HCT116 (cell line): ENCODE data around the gene TADA2B. TPM values are rescaled to one million over a fixed set of nuclear protein-coding genes. Genes with fewer than 3 reads are reported as not detected.

Source experiments
- ATAC-seq: fragments of 200-7000 bp; cut with Tn5 transposase; 2 replicates; pipeline ENCODE4 v1.9.1; 2020; ENCODE audit warnings: mild to moderate bottlenecking, moderate library complexity
- BruUV-seq: library from RNA; stranded (reverse); fragments of 400-500 nt; replicated peaks from 2 replicates; lab custom pipeline; 2021; lab: Mats Ljungman, UMichigan
- CTCF ChIA-PET: fragments of 300-600 bp; sonication (Branson Sonifier 250); formaldehyde crosslinking; loops from one replicate; lab custom pipeline; 2021; ENCODE audit warnings: antibody characterized with exemption; lab: Charles Lee
- POLR2A ChIA-PET: fragments of 300-600, 350-600 bp; sonication (Branson Sonifier 250); formaldehyde crosslinking; loops from one replicate; lab custom pipeline; 2021; ENCODE audit warnings: antibody characterized with exemption; lab: Charles Lee
- RAD21 ChIA-PET, 2 experiments: fragments of 300-600 bp; sonication (Branson Sonifier 250); formaldehyde crosslinking; loops; one replicate each; lab custom pipeline; 2023; ENCODE audit warnings: low total read pairs in 2 of 2; ENCODE audit not compliant: uncharacterized antibody in 2 of 2, unreplicated experiment in 2 of 2, low non-redundant PET in 1 of 2; lab: Charles Lee
- DNase-seq: peaks from one replicate; pipeline ENCODE4 v3.0.0-alpha.2; 2010; ENCODE audit warnings: low read depth, low spot score
- H2AFZ ChIP-seq: fragments of 200-600 bp; shearing (Covaris generic), sonication (generic); 2 replicates; pipeline ENCODE4 v1.6.1; 2017; ENCODE audit warnings: low read depth, mixed run types, mixed read lengths, antibody characterized with exemption, low read length; ENCODE audit not compliant: poor library complexity, severe bottlenecking
- H3K27ac ChIP-seq: 2 replicates; pipeline ENCODE4 v1.5.1; 2012; ENCODE audit warnings: low read depth, low read length
- H3K27me3 ChIP-seq: fragments of 200-600 bp; sonication (generic); 2 replicates; pipeline ENCODE4 v1.6.1; 2016; ENCODE audit warnings: mixed run types, low read length, mixed read lengths; ENCODE audit not compliant: insufficient read depth
- H3K36me3 ChIP-seq, 2 experiments: fragments of 200-500 bp in 1 of 2; fragments of 200-600 bp in 1 of 2; sonication (Bioruptor generic) in 1 of 2; sonication (generic) in 1 of 2; 2 replicates each; pipeline versions ENCODE4 v1.5.1 to v1.6.1; 2014 to 2016; ENCODE audit warnings: low read length in 2 of 2, inconsistent platforms in 1 of 2, mixed read lengths in 1 of 2, mixed run types in 1 of 2; ENCODE audit not compliant: insufficient read depth in 2 of 2, control insufficient read depth in 1 of 2
- H3K4me1 ChIP-seq, 2 experiments: fragments of 200-600 bp in 1 of 2; sonication (generic) in 1 of 2; 2 replicates each; pipeline versions ENCODE4 v1.5.1 to v1.6.1; 2012 to 2017; ENCODE audit warnings: low read length in 2 of 2, inconsistent platforms in 1 of 2, mild to moderate bottlenecking in 1 of 2, mixed read lengths in 1 of 2, mixed run types in 1 of 2, moderate library complexity in 1 of 2; ENCODE audit not compliant: insufficient read depth in 2 of 2, control insufficient read depth in 1 of 2
- H3K4me2 ChIP-seq: fragments of 200-600 bp; sonication (generic); 2 replicates; pipeline ENCODE4 v1.6.1; 2017; ENCODE audit warnings: mixed run types, low read length, mixed read lengths
- H3K4me3 ChIP-seq, 2 experiments: fragments of 200-600 bp in 1 of 2; sonication (generic) in 1 of 2; replicated peaks in 1 of 2; 2 replicates each; pipeline ENCODE4 v1.5.1; 2011 to 2016; ENCODE audit warnings: low read length in 2 of 2, control low read depth in 1 of 2, low read depth in 1 of 2, mild to moderate bottlenecking in 1 of 2, mixed read lengths in 1 of 2, mixed run types in 1 of 2
- H3K79me2 ChIP-seq: fragments of 200-600 bp; sonication (generic); 2 replicates; pipeline ENCODE4 v1.6.1; 2017; ENCODE audit warnings: mild to moderate bottlenecking, mixed run types, low read length, moderate library complexity, mixed read lengths; ENCODE audit not compliant: insufficient read depth
- H3K9ac ChIP-seq: fragments of 200-600 bp; sonication (generic); 2 replicates; pipeline ENCODE4 v1.6.1; 2016; ENCODE audit warnings: low read length, mixed read lengths
- H3K9me2 ChIP-seq: fragments of 200-600 bp; sonication (generic), shearing (Covaris generic); 2 replicates; pipeline ENCODE4 v1.6.1; 2017; ENCODE audit warnings: mixed run types, mild to moderate bottlenecking, moderate library complexity; ENCODE audit not compliant: insufficient read depth
- H3K9me3 ChIP-seq, 2 experiments: fragments of 200-500 bp in 1 of 2; fragments of 200-600 bp in 1 of 2; sonication (Bioruptor generic) in 1 of 2; sonication (generic) in 1 of 2; 2 replicates each; pipeline ENCODE4 v1.6.1; 2014 to 2017; ENCODE audit warnings: low read length in 2 of 2, mixed read lengths in 2 of 2, inconsistent platforms in 1 of 2, low read depth in 1 of 2, mild to moderate bottlenecking in 1 of 2, mixed run types in 1 of 2, moderate library complexity in 1 of 2; ENCODE audit not compliant: control insufficient read depth in 1 of 2, insufficient read depth in 1 of 2
- H4K20me1 ChIP-seq: fragments of 200-600 bp; sonication (generic), shearing (Covaris generic); 2 replicates; pipeline ENCODE4 v1.6.1; 2017; ENCODE audit warnings: mixed run types, mild to moderate bottlenecking, moderate library complexity; ENCODE audit not compliant: insufficient read depth
- CEBPB ChIP-seq: IDR thresholded peaks from 2 replicates; pipeline ENCODE4 v1.6.1; 2012; ENCODE audit warnings: low read depth
- CTCF ChIP-seq, 3 experiments: fragments of 200-600 bp in 1 of 3; sonication (generic) in 1 of 3; IDR thresholded peaks in 2 of 3; conservative IDR thresholded peaks in 1 of 3; 2 replicates each; pipeline ENCODE4 v1.5.1; 2012 to 2017; ENCODE audit warnings: low read depth in 2 of 3, low read length in 2 of 3, antibody characterized with exemption in 1 of 3, borderline replicate concordance in 1 of 3, control low read depth in 1 of 3, mild to moderate bottlenecking in 1 of 3, mixed read lengths in 1 of 3, mixed run types in 1 of 3, moderate library complexity in 1 of 3; ENCODE audit not compliant: insufficient read depth in 1 of 3
- EGR1 ChIP-seq: IDR thresholded peaks from 2 replicates; pipeline ENCODE4 v1.6.1; 2012; ENCODE audit warnings: low read depth
- ELF1 ChIP-seq: IDR thresholded peaks from 2 replicates; pipeline ENCODE4 v1.6.1; 2012; ENCODE audit warnings: low read depth, borderline replicate concordance
- EZH2 ChIP-seq: fragments of 200-600 bp; sonication (generic); IDR thresholded peaks from 2 replicates; pipeline ENCODE4 v1.6.1; 2017; ENCODE audit warnings: antibody characterized with exemption, mixed run types
- MAX ChIP-seq: IDR thresholded peaks from 2 replicates; pipeline ENCODE4 v1.6.1; 2012
- POLR2A ChIP-seq: IDR thresholded peaks from 2 replicates; pipeline ENCODE4 v1.7.0; 2011; ENCODE audit warnings: borderline replicate concordance; ENCODE audit not compliant: insufficient read depth, insufficient read length; ENCODE audit errors: extremely low read depth
- POLR2AphosphoS5 ChIP-seq: IDR thresholded peaks from 2 replicates; pipeline ENCODE4 v1.6.1; 2011; ENCODE audit warnings: mild to moderate bottlenecking, low read depth, low read length, moderate library complexity
- RAD21 ChIP-seq: IDR thresholded peaks from 2 replicates; pipeline ENCODE4 v1.6.1; 2012; ENCODE audit warnings: low read depth, mild to moderate bottlenecking
- SP1 ChIP-seq: IDR thresholded peaks from 2 replicates; pipeline ENCODE4 v1.6.1; 2012; ENCODE audit warnings: low read depth
- SRF ChIP-seq: IDR thresholded peaks from 2 replicates; pipeline ENCODE4 v1.6.1; 2012; ENCODE audit warnings: low read depth
- TCF7L2 ChIP-seq: IDR thresholded peaks from 2 replicates; pipeline ENCODE4 v1.7.0; 2011; ENCODE audit warnings: borderline replicate concordance, inconsistent platforms; ENCODE audit not compliant: insufficient read depth, insufficient read length; ENCODE audit errors: extremely low read depth
- YY1 ChIP-seq: IDR thresholded peaks from 2 replicates; pipeline ENCODE4 v1.6.1; 2011; ENCODE audit warnings: low read length, low read depth, moderate library complexity, mild to moderate bottlenecking; ENCODE audit not compliant: insufficient replicate concordance; ENCODE audit errors: extremely low read depth
- ZFX ChIP-seq: fragments of 450-650 bp; IDR thresholded peaks from 2 replicates; pipeline ENCODE4 v1.6.1; 2017
- ZNF274 ChIP-seq: fragments of 200-500 bp; sonication (Bioruptor generic); IDR thresholded peaks from 2 replicates; pipeline ENCODE4 v1.6.1; 2014; ENCODE audit warnings: mild to moderate bottlenecking, low read depth, low read length, inconsistent platforms
- intact Hi-C: fragments of 100-400 bp; cut with micrococcal nuclease; formaldehyde crosslinking; loops from 2 replicates; pipeline ENCODE4 v1.10.0; 2022
- total RNA-seq: library from RNA; stranded (reverse); gene quantifications from one replicate; pipeline ENCODE4 v1.2.1, GENCODE V29; 2021; ENCODE audit not compliant: unreplicated experiment
- TF ChIP-seq, protein P1 (sequence below): IDR thresholded peaks from 2 replicates; pipeline ENCODE4 v1.6.1; 2012
- TF ChIP-seq, protein P2 (sequence below): IDR thresholded peaks from 2 replicates; pipeline ENCODE4 v1.6.1; 2011; ENCODE audit warnings: mild to moderate bottlenecking, low read length, moderate library complexity; ENCODE audit not compliant: insufficient replicate concordance; ENCODE audit errors: extremely low read depth

The TADA2B gene
- total RNA-seq, 1 experiment from 2014 or later, result 13.4 TPM

DNA sequence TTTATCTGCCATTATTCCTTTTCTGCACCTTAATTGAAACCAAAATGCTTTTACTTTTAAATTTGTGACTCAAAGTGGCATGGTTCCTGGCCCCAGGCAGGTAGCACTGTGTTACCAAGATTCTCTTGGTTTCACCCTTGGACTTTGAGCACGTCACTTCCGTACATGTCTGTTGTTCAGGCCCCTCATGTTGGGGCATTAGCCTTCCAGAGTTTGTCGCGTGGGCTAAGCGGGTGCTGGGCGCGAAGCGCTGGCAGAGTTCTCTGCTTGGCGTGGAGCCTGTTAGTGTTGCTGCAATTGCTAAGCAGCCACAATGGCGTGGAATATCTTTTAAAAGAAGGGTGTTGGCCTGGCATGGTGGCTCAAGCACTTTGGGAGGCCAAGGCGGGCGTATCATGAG is 14.0 kb upstream of the TADA2B start:
- BruUV-seq, result no TSS peak
- H3K27me3 ChIP-seq, result no peaks in the 10 kb centered on the region
- ChIA-PET RAD21 (no interaction called here), POLR2A (no interaction called here), CTCF (interaction anchor here (1.0 kb wide), 1 partner anchor 13 kb away, joined by 4 read pairs; a partner anchor contains a TSS)
- no peak overlapping the region for H3K4me3 ChIP-seq
- H2AFZ ChIP-seq, result no peak overlapping the region
- no peaks in the 10 kb centered on the region; the same call in 1 of the 2 replicates for H3K79me2 ChIP-seq
- H3K9me3 ChIP-seq, result no peaks in the 10 kb centered on the region
- no peak overlapping the region for H3K27ac ChIP-seq
- peaks cover 5 to 23% of the 10 kb centered on the region in 2 experiments; a peak in 3 of 4 replicates for H3K36me3 ChIP-seq
- intact Hi-C loops, result no loop called here
- H3K4me2 ChIP-seq, result no peak overlapping the region
- no peak for TF ChIP-seq ZFX
- no peak for TF ChIP-seq ELF1
- TF ChIP-seq POLR2AphosphoS5, result no peak
- TF ChIP-seq YY1, result no peak
- TF ChIP-seq CEBPB, result no peak
- no peak for TF ChIP-seq EGR1
- TF ChIP-seq POLR2A, result no peak
- TF ChIP-seq, protein P1, sequence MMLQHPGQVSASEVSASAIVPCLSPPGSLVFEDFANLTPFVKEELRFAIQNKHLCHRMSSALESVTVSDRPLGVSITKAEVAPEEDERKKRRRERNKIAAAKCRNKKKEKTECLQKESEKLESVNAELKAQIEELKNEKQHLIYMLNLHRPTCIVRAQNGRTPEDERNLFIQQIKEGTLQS, result no peak
- TF ChIP-seq EZH2, result no peak
- no peak for TF ChIP-seq MAX
- TF ChIP-seq RAD21, result no peak
- TF ChIP-seq TCF7L2, result no peak
- TF ChIP-seq, protein P2, sequence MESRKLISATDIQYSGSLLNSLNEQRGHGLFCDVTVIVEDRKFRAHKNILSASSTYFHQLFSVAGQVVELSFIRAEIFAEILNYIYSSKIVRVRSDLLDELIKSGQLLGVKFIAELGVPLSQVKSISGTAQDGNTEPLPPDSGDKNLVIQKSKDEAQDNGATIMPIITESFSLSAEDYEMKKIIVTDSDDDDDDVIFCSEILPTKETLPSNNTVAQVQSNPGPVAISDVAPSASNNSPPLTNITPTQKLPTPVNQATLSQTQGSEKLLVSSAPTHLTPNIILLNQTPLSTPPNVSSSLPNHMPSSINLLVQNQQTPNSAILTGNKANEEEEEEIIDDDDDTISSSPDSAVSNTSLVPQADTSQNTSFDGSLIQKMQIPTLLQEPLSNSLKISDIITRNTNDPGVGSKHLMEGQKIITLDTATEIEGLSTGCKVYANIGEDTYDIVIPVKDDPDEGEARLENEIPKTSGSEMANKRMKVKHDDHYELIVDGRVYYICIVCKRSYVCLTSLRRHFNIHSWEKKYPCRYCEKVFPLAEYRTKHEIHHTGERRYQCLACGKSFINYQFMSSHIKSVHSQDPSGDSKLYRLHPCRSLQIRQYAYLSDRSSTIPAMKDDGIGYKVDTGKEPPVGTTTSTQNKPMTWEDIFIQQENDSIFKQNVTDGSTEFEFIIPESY, result no peak
- TF ChIP-seq SRF, result no peak
- TF ChIP-seq ZNF274, result no peak
- no peak for TF ChIP-seq SP1
- no peak for TF ChIP-seq CTCF (IDR thresholded peaks at IDR 0.05 in 2 of 3, conservative IDR thresholded peaks at IDR 0.05 in 1 of 3; ENCODE audit: borderline replicate concordance in 1 of 3, insufficient read depth in 1 of 3, low read depth in 2 of 3, low read length in 2 of 3)
- ATAC-seq (no peak), DNase-seq (no peak)
- H3K9ac ChIP-seq, result no peak overlapping the region
- no peaks in the 10 kb centered on the region for H4K20me1 ChIP-seq
- peaks cover 0 to 14% of the 10 kb centered on the region in 2 experiments; a peak in 2 of 4 replicates for H3K4me1 ChIP-seq
- H3K9me2 ChIP-seq, result no peaks in the 10 kb centered on the region
